Posterior cingulate gyrus (tissue), 11 donors: Measurements from ENCODE around the gene PILRA.
"Not testable (repeated sequence)": the region's sequence is repeated elsewhere in the genome, so short reads cannot be mapped to it uniquely, and the experiment has no call there.

ENCODE experiments used
- DNase-seq, 10 donors: peaks; one replicate each; pipeline versions ENCODE4 v3.0.0 to v3.0.0-alpha.2; 2020 to 2021; ENCODE audit warnings: mixed read lengths in 3 of 10
- intact Hi-C: fragments of 100-400 bp; cut with DNase I; formaldehyde crosslinking; loops from one replicate; pipeline ENCODE4 v1.15.1; 2023

PILRA gene

GRCh38 chr7:100446040-100446439 lies 72.8 kb downstream of the PILRA start:
- DNase-seq = peak in 1 of 10 donors; percentile 27
- intact Hi-C loops = no loop called here

GRCh38 chr7:100447363-100447762 lies 74.1 kb downstream of the PILRA start:
- intact Hi-C loops = not testable (repeated sequence)
- peak in 3 of 10 donors; percentile 4 to 55 (median 46) for DNase-seq

- DNase-seq = no peak
- intact Hi-C loops = no loop called here
Observed at GRCh38 chr7:100449190-100449795, 76.0 kb downstream of the PILRA start.
